ENCODE data around the gene SLC46A3.
A peak's percentile ranks its signal among the peaks of the same experiment; 100 is the strongest.
"Not testable (repeated sequence)": the region's sequence is repeated elsewhere in the genome, so short reads cannot be mapped to it uniquely, and the experiment has no call there.

The SLC46A3 gene

DNA sequence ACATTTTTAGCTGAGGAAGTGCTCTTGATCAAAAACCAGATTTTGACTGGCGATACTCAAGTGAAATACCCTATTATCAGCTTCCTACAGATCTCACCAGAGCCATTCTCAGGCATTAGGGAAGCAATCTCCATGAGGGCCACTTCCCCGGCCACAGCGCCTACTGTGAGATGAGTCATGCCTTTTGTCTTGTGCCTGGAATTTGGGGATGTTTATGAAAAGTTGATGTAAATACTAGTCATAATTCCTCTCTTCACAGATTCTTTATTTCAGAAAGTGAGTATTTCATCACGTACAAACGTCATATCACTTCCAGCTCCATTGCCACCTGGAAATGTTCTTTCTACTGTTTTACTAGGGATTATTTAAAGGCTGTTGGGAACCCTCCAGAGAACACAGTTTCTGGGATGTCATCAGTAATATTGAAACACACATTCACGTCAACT, 25.3 kb upstream of the SLC46A3 start:
- peak; percentile 92 for DNase-seq (ENCODE audit: low read depth)
- no peak for TF ChIP-seq CTCF (IDR thresholded peaks at IDR 0.05; ENCODE audit: low read length, missing control alignments)
- no peak overlapping the region for H3K4me3 ChIP-seq (replicated peaks; ENCODE audit: low read depth, low read length)

GRCh38 chr13:28743499-28744083, 24.8 kb upstream of the SLC46A3 start:
- no peak for TF ChIP-seq CTCF (IDR thresholded peaks at IDR 0.05; ENCODE audit: low read length, missing control alignments)
- DNase-seq (ENCODE audit: low read depth): no peak
- no peak overlapping the region for H3K4me3 ChIP-seq (replicated peaks; ENCODE audit: low read depth, low read length)

DNA sequence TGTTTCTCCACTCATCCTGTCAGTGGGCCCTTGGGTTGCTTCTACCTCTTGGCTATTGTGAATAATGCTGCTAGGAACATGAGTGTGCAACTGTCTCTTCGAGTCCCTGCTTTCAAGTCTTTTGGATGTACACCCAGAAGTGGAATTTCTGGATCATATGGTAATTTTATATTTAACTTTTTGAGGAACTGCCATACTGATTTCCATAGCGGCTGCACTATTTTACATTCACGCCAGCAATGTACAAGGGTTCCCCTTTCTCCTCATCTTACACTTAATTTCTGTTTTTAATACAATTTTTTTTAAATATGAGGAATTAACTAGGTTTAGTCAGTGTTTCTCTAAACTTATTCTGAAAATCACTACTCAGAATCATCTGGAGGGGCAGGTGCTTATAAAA, 24.2 kb upstream of the SLC46A3 start:
- no peak for DNase-seq (ENCODE audit: low read depth)
- no peak for TF ChIP-seq CTCF (IDR thresholded peaks at IDR 0.05; ENCODE audit: low read length, missing control alignments)
- no peak overlapping the region for H3K4me3 ChIP-seq (replicated peaks; ENCODE audit: low read depth, low read length)

DNA sequence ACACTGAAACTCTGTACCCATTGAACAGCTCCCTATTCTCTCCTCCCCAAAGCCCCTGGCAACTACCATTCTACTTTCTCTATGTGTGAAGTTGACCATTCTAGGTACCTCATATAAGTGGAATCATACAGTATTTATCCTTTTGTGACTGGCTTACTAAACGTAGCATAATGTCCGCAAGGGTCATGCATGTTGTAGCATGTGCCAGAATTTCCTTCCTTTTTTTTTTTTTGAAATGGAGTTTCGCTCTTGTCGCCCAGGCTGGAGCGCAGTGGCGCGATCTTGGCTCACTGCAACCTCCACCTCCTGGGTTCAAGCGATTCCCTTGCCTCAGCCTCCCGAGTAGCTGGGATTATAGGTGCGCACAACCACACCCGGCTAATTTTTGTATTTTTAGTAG, 23.7 kb upstream of the SLC46A3 start:
- DNase-seq (ENCODE audit: low read depth); H3K4me3 ChIP-seq (replicated peaks; ENCODE audit: low read depth, low read length): not testable (repeated sequence)

DNA sequence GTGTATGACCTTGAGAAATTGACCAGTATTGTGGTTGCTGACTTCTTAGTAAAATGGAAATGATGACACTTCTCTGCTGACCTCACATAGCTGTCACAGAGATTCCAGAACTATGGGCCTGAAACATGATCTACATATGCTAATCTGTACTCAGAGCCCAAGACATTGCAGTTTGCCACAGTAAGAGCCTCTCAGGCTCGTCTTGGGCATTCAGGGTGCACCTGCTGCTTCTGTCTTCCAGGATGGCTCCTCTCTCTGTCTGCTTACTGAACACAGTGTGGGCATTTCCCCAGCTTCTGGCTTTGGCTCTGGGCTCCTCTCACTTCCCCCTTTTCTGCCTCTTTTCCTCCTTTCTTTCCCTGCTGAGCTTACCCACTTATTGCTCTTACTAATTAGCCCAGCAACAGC, 22.3 kb upstream of the SLC46A3 start:
- no peak for DNase-seq (ENCODE audit: low read depth)
- no peak for TF ChIP-seq CTCF (IDR thresholded peaks at IDR 0.05; ENCODE audit: low read length, missing control alignments)
- H3K4me3 ChIP-seq (replicated peaks; ENCODE audit: low read depth, low read length): no peak overlapping the region

GRCh38 chr13:28739376-28739775, 20.6 kb upstream of the SLC46A3 start:
- TF ChIP-seq CTCF (IDR thresholded peaks at IDR 0.05; ENCODE audit: low read length, missing control alignments): no peak
- no peak overlapping the region for H3K4me3 ChIP-seq (replicated peaks; ENCODE audit: low read depth, low read length)
- DNase-seq (ENCODE audit: low read depth): no peak

GRCh38 chr13:28735481-28736029, 16.8 kb upstream of the SLC46A3 start:
- H3K4me3 ChIP-seq (replicated peaks; ENCODE audit: low read depth, low read length): no peak overlapping the region
- no peak for TF ChIP-seq CTCF (IDR thresholded peaks at IDR 0.05; ENCODE audit: low read length, missing control alignments)
- DNase-seq (ENCODE audit: low read depth): no peak

Measured in fibroblast of pulmonary artery (primary cell).